Measurements from ENCODE around the gene ALDH2.
"Not testable (repeated sequence)": the region's sequence is repeated elsewhere in the genome, so short reads cannot be mapped to it uniquely, and the experiment has no call there.

DNA sequence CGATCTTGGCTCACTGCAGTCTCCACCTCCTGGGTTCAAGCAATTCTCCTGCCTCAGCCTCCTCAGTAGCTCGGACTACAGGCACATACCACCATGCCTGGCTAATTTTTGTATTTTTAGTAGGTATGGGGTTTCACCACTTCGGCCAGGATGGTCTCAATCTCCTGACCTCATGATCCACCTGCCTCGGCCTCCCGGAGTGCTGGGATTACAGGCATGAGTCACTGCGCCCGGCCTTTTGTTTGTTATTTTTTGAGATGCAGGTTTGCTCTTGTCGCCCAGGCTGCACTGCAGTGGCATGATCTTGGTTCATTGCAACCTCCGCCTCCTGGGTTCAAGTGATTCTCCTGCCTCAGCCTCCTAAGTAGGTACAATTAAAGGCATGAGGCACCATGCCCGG is 47.4 kb upstream of the ALDH2 start:
- TF ChIP-seq, protein P1, sequence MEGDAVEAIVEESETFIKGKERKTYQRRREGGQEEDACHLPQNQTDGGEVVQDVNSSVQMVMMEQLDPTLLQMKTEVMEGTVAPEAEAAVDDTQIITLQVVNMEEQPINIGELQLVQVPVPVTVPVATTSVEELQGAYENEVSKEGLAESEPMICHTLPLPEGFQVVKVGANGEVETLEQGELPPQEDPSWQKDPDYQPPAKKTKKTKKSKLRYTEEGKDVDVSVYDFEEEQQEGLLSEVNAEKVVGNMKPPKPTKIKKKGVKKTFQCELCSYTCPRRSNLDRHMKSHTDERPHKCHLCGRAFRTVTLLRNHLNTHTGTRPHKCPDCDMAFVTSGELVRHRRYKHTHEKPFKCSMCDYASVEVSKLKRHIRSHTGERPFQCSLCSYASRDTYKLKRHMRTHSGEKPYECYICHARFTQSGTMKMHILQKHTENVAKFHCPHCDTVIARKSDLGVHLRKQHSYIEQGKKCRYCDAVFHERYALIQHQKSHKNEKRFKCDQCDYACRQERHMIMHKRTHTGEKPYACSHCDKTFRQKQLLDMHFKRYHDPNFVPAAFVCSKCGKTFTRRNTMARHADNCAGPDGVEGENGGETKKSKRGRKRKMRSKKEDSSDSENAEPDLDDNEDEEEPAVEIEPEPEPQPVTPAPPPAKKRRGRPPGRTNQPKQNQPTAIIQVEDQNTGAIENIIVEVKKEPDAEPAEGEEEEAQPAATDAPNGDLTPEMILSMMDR (IDR thresholded peaks at IDR 0.05; ENCODE audit: insufficient read depth, low read length, poor library complexity, severe bottlenecking), result not testable (repeated sequence)
- TF ChIP-seq EZH2phosphoT487 (conservative IDR thresholded peaks at IDR 0.05; ENCODE audit: low read length), result not testable (repeated sequence)

All from SU-DHL-6 (cell line).